ENCODE data around the gene ENTREP3.
"Not testable (repeated sequence)": the region's sequence is repeated elsewhere in the genome, so short reads cannot be mapped to it uniquely, and the experiment has no call there.

The ENTREP3 gene

GRCh38 chr1:155250633-155251449 is 4.4 kb downstream of the ENTREP3 start:
- peak; percentile 86 for DNase-seq (ENCODE audit: low read depth)

GRCh38 chr1:155250246-155250632 is 5.0 kb downstream of the ENTREP3 start:
- DNase-seq (ENCODE audit: low read depth) = no peak

- no peak for DNase-seq (ENCODE audit: low read depth)
Observed at GRCh38 chr1:155247667-155248553, 7.4 kb downstream of the ENTREP3 start.

- DNase-seq (ENCODE audit: low read depth) = not testable (repeated sequence)
Observed at GRCh38 chr1:155246796-155247195, 8.5 kb downstream of the ENTREP3 start.

GRCh38 chr1:155245163-155245524 is 10.1 kb downstream of the ENTREP3 start:
- peak; percentile 68 for DNase-seq (ENCODE audit: low read depth)

GRCh38 chr1:155244368-155245162 is 10.7 kb downstream of the ENTREP3 start:
- peak; percentile 100 for DNase-seq (ENCODE audit: low read depth)

GRCh38 chr1:155242805-155243358 is 12.4 kb downstream of the ENTREP3 start:
- DNase-seq (ENCODE audit: low read depth) = no peak

- no peak for DNase-seq (ENCODE audit: low read depth)
Observed at GRCh38 chr1:155241841-155242264, 13.4 kb downstream of the ENTREP3 start.

GRCh38 chr1:155241069-155241679 is 14.1 kb downstream of the ENTREP3 start:
- DNase-seq (ENCODE audit: low read depth) = peak; percentile 79

GRCh38 chr1:155236451-155236850 is 18.8 kb downstream of the ENTREP3 start:
- DNase-seq (ENCODE audit: low read depth) = no peak

GRCh38 chr1:155235375-155235774 is 19.9 kb downstream of the ENTREP3 start:
- DNase-seq (ENCODE audit: low read depth) = not testable (repeated sequence)

- DNase-seq (ENCODE audit: low read depth) = not testable (repeated sequence)
Observed at GRCh38 chr1:155233502-155233901, 21.8 kb downstream of the ENTREP3 start.

GRCh38 chr1:155232001-155232978 is 23.0 kb downstream of the ENTREP3 start:
- peak; percentile 45 for DNase-seq (ENCODE audit: low read depth)

- DNase-seq (ENCODE audit: low read depth) = not testable (repeated sequence)
Observed at GRCh38 chr1:155231302-155231701, 24.0 kb downstream of the ENTREP3 start.

- no peak for DNase-seq (ENCODE audit: low read depth)
Observed at GRCh38 chr1:155228096-155228427, 27.2 kb downstream of the ENTREP3 start.

- peak; percentile 100 for DNase-seq (ENCODE audit: low read depth)
Observed at GRCh38 chr1:155227261-155228095, 27.8 kb downstream of the ENTREP3 start.

GRCh38 chr1:155226910-155227260 is 28.4 kb downstream of the ENTREP3 start:
- DNase-seq (ENCODE audit: low read depth) = peak; percentile 54

- DNase-seq (ENCODE audit: low read depth) = peak; percentile 91
Observed at GRCh38 chr1:155226188-155226909, 28.9 kb downstream of the ENTREP3 start.

- not testable (repeated sequence) for DNase-seq (ENCODE audit: low read depth)
Observed at GRCh38 chr1:155225404-155225759, 29.9 kb downstream of the ENTREP3 start.

All from iris pigment epithelial cell (primary cell).